Ureter (tissue), 1 donor: ENCODE results near the gene RAPGEF1. TPM values are rescaled to one million over a fixed set of nuclear protein-coding genes. Genes with fewer than 3 reads are reported as not detected.
"Not testable (repeated sequence)": the region's sequence is repeated elsewhere in the genome, so short reads cannot be mapped to it uniquely, and the experiment has no call there.

Experiments
- DNase-seq: peaks from one replicate; pipeline ENCODE4 v3.0.0-alpha.2; 2020; ENCODE audit warnings: low spot score
- total RNA-seq: library from RNA; stranded (reverse); gene quantifications from one replicate; pipeline ENCODE4 v1.2.4, GENCODE V29; 2023
- donor health status: DM: yes; HTN: yes; CAD: no.

Gene RAPGEF1
- total RNA-seq, 1 donor from 2014 or later: 64.9 TPM

- no peak for DNase-seq
These were observed 70.4 kb downstream of the RAPGEF1 start for GRCh38 chr9:131669269-131670157.

- DNase-seq: no peak
These were observed 71.2 kb downstream of the RAPGEF1 start for GRCh38 chr9:131668439-131669268.

- DNase-seq: no peak
These were observed 71.8 kb downstream of the RAPGEF1 start for GRCh38 chr9:131668057-131668438.

GRCh38 chr9:131667576-131667975 lies 72.3 kb downstream of the RAPGEF1 start:
- DNase-seq: no peak

- DNase-seq: no peak
These were observed 73.1 kb downstream of the RAPGEF1 start for GRCh38 chr9:131666774-131667173.

GRCh38 chr9:131666029-131666428 lies 73.8 kb downstream of the RAPGEF1 start:
- DNase-seq: no peak

GRCh38 chr9:131663288-131663687 lies 76.6 kb downstream of the RAPGEF1 start:
- no peak for DNase-seq

GRCh38 chr9:131662289-131662621 lies 77.6 kb downstream of the RAPGEF1 start:
- not testable (repeated sequence) for DNase-seq

- DNase-seq: no peak
These were observed 78.1 kb downstream of the RAPGEF1 start for GRCh38 chr9:131661568-131662288.

GRCh38 chr9:131660466-131661405 lies 79.1 kb downstream of the RAPGEF1 start:
- no peak for DNase-seq

GRCh38 chr9:131658377-131659129 lies 81.3 kb downstream of the RAPGEF1 start:
- DNase-seq: no peak

GRCh38 chr9:131657940-131658339 lies 81.9 kb downstream of the RAPGEF1 start:
- DNase-seq: no peak

GRCh38 chr9:131657456-131657855 lies 82.4 kb downstream of the RAPGEF1 start:
- no peak for DNase-seq

- no peak for DNase-seq
These were observed 82.9 kb downstream of the RAPGEF1 start for GRCh38 chr9:131657037-131657377.

GRCh38 chr9:131656356-131657036 lies 83.4 kb downstream of the RAPGEF1 start:
- no peak for DNase-seq

- not testable (repeated sequence) for DNase-seq
These were observed 85.5 kb downstream of the RAPGEF1 start for GRCh38 chr9:131654369-131654768.

GRCh38 chr9:131651599-131651998 lies 88.3 kb downstream of the RAPGEF1 start:
- no peak for DNase-seq

GRCh38 chr9:131651160-131651559 lies 88.7 kb downstream of the RAPGEF1 start:
- no peak for DNase-seq

GRCh38 chr9:131650254-131650653 lies 89.6 kb downstream of the RAPGEF1 start:
- DNase-seq: no peak

GRCh38 chr9:131649646-131650045 lies 90.2 kb downstream of the RAPGEF1 start:
- DNase-seq: no peak
